SH-SY5Y (cell line): ENCODE data around the gene CTTNBP2NL.

Experiments
- GATA2 ChIP-seq: IDR thresholded peaks from 2 replicates; pipeline ENCODE4 v1.6.1; 2011; ENCODE audit warnings: mild to moderate bottlenecking, low read depth, low read length
- GATA3 ChIP-seq: IDR thresholded peaks from 2 replicates; pipeline ENCODE4 v1.6.1; 2011; ENCODE audit warnings: low read depth, mild to moderate bottlenecking, low read length, moderate library complexity

GRCh38 chr1:112496290-112496689 is 100.3 kb downstream of the CTTNBP2NL start:
- TF ChIP-seq GATA2 = no peak
- no peak for TF ChIP-seq GATA3
